Medulla oblongata (tissue), 1 donor: ENCODE measurements around the gene TUB.

Experiments used
- DNase-seq: peaks from one replicate; pipeline ENCODE4 v3.0.0-alpha.2; 2015; ENCODE audit errors: extremely low spot score

Gene TUB

GRCh38 chr11:8091721-8092120 is 10.7 kb downstream of the TUB start:
- DNase-seq: no peak

GRCh38 chr11:8092587-8093424 is 11.8 kb downstream of the TUB start:
- DNase-seq: peak; percentile 72

GRCh38 chr11:8093931-8094575 is 13.0 kb downstream of the TUB start:
- DNase-seq: no peak

GRCh38 chr11:8094656-8095055 is 13.6 kb downstream of the TUB start:
- DNase-seq: no peak

- no peak for DNase-seq
Measured at GRCh38 chr11:8095371-8095770, 14.4 kb downstream of the TUB start.

GRCh38 chr11:8095806-8096522 is 15.0 kb downstream of the TUB start:
- DNase-seq: no peak

GRCh38 chr11:8096575-8096974 is 15.6 kb downstream of the TUB start:
- DNase-seq: no peak

- no peak for DNase-seq
Measured at GRCh38 chr11:8097062-8097461, 16.1 kb downstream of the TUB start.

GRCh38 chr11:8097468-8097867 is 16.5 kb downstream of the TUB start:
- no peak for DNase-seq

- DNase-seq: no peak
Measured at GRCh38 chr11:8097926-8098325, 16.9 kb downstream of the TUB start.

- no peak for DNase-seq
Measured at GRCh38 chr11:8098361-8098760, 17.4 kb downstream of the TUB start.

GRCh38 chr11:8098879-8099278 is 17.9 kb downstream of the TUB start:
- no peak for DNase-seq

- DNase-seq: peak; percentile 91
Measured at GRCh38 chr11:8099291-8099899, 18.4 kb downstream of the TUB start.

- DNase-seq: no peak
Measured at GRCh38 chr11:8100158-8100557, 19.1 kb downstream of the TUB start.

- no peak for DNase-seq
Measured at GRCh38 chr11:8100605-8101004, 19.6 kb downstream of the TUB start.

GRCh38 chr11:8101421-8101820 is 20.4 kb downstream of the TUB start:
- DNase-seq: no peak

GRCh38 chr11:8102296-8102915 is 21.4 kb downstream of the TUB start:
- DNase-seq: no peak

- DNase-seq: no peak
Measured at GRCh38 chr11:8102965-8103364, 22.0 kb downstream of the TUB start.

- no peak for DNase-seq
Measured at GRCh38 chr11:8103909-8104308, 22.9 kb downstream of the TUB start.

- no peak for DNase-seq
Measured at GRCh38 chr11:8105133-8105532, 24.1 kb downstream of the TUB start.

GRCh38 chr11:8105666-8106065 is 24.7 kb downstream of the TUB start:
- no peak for DNase-seq

GRCh38 chr11:8106679-8107078 is 25.7 kb downstream of the TUB start:
- no peak for DNase-seq
